ENCODE data around the gene OPN1LW. TPM values are rescaled to one million over a fixed set of nuclear protein-coding genes. Genes with fewer than 3 reads are reported as not detected.

The OPN1LW gene
- total and polyA plus RNA-seq, 2 of the 8 experiments (the other 6 are each of a cell fraction or from before 2014, with no cell fraction given), result not detected

DNA sequence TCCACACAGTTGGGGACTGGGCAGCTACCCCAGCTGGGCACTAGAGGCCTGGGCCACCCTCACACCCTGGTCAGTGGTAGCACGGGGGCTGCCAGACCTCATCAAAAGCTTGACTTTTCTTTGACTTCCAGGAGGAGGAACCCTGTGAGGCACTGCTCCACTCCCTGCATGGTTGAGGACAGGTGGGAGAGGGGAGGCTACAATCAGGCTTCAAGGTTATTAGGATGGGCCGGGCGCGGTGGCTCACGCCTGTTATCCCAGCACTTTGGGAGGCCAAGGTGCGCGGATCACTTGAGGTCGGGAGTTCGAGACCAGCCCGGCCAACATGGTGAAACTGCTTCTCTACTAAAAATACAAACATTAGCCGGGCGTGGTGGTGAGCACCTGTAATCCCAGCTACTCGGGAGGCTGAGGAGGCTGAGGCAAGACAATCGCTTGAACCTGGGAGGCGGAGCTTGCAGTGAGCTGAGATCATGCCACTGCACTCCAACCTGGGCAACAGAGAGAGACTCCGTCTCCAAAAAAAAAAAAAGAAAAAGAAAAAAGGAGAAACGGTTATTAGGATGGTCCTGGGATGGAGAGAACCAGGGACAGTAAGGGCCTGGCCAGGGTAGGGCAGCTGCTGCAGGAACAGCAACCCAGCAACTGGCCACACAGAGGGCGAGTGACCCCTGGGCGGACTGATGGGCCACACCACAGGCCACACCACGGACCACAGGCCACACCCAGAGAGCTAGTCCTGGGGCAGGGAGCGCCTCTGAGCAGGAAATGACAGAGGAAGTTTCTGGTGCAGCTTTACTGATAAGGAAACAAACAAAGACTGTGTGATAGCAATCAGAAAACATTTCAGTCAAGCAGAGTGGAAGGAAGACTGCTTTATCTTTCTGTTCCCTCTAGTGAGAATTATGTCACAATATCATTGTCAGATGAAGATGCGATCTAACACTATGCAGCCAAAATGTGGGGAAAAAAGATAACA, 20.5 kb upstream of the OPN1LW start:
- no peak overlapping the region for H4K91ac ChIP-seq (replicated peaks; ENCODE audit: insufficient read length, low read length)
- H2AFZ ChIP-seq (ENCODE audit: low read length), result no peak overlapping the region
- no peak overlapping the region for H3K56ac ChIP-seq (replicated peaks; ENCODE audit: insufficient read length, low read depth, low read length)
- WGBS, 2 experiments (ENCODE audit: extremely low coverage in 1 of 2, insufficient coverage in 1 of 2, insufficient read length in 1 of 2, insufficient replicate concordance in 2 of 2, low coverage in 1 of 2, low lambda C conversion rate in 2 of 2, missing lambda C conversion rate in 1 of 2), result 91% methylated on average over 11 of the region's 22 CpGs; no CpG with 5 or more reads in 1 of the 2 experiments
- no peak overlapping the region for H2BK15ac ChIP-seq (ENCODE audit: low read length)
- FAIRE-seq (no peak), DNase-seq (ENCODE audit: low read depth in 1 of 2, low spot score in 2 of 2) (no peak)
- H3K4me2 ChIP-seq (ENCODE audit: insufficient read depth in 1 of 2, low read depth in 2 of 2, low read length in 2 of 2), result no peak overlapping the region
- POLR2A ChIA-PET (ENCODE audit: partially characterized antibody), result no interaction called here
- H4K8ac ChIP-seq (ENCODE audit: extremely low read depth, insufficient read depth, low read length), result no peak overlapping the region
- CTCF ChIA-PET (ENCODE audit: partially characterized antibody), result interaction anchor here (0.8 kb wide), 1 partner anchor 110 kb away, joined by 3 read pairs; no protein-coding TSS in a partner anchor
- H4K20me1 ChIP-seq (replicated peaks in 1 of 2; ENCODE audit: control insufficient read depth in 1 of 2, insufficient read depth in 2 of 2, low read length in 2 of 2), result no peaks in the 10 kb centered on the region
- no peak overlapping the region for H3K27ac ChIP-seq (ENCODE audit: low read depth, low read length)
- H3K79me2 ChIP-seq (ENCODE audit: control insufficient read depth in 1 of 2, insufficient read depth in 2 of 2, low read length in 2 of 2), result no peaks in the 10 kb centered on the region
- no peak overlapping the region for H3K4me3 ChIP-seq (ENCODE audit: extremely low read depth in 1 of 4, insufficient read depth in 2 of 4, low read depth in 3 of 4, low read length in 4 of 4)
- H2BK12ac ChIP-seq (ENCODE audit: low read depth, low read length), result no peak overlapping the region
- no peak overlapping the region for H4K5ac ChIP-seq (ENCODE audit: insufficient read length, low read depth, low read length)
- no peaks in the 10 kb centered on the region for H3K27me3 ChIP-seq (replicated peaks in 1 of 4; ENCODE audit: control insufficient read depth in 3 of 4, extremely low read depth in 1 of 4, insufficient read depth in 3 of 4, low read length in 3 of 4)
- H2BK20ac ChIP-seq (ENCODE audit: low read length), result no peak overlapping the region
- no peak overlapping the region for H3K9ac ChIP-seq (replicated peaks in 1 of 4; ENCODE audit: extremely low read depth in 1 of 4, low read depth in 3 of 4, low read length in 3 of 4)
- H3K9me3 ChIP-seq (ENCODE audit: insufficient read depth in 2 of 2, low read depth in 1 of 2, low read length in 1 of 2), result peaks cover 0 to 5% of the 10 kb centered on the region in 2 experiments; a peak in 1 of 4 replicates
- H3K23ac ChIP-seq (ENCODE audit: insufficient read length), result no peak overlapping the region
- H2BK120ac ChIP-seq (replicated peaks; ENCODE audit: low read depth, low read length), result no peak overlapping the region
- no peaks in the 10 kb centered on the region for H3K23me2 ChIP-seq (ENCODE audit: low read depth, low read length)
- no peaks in the 10 kb centered on the region for H3K79me1 ChIP-seq (ENCODE audit: low read depth, low read length)
- H2AK5ac ChIP-seq (ENCODE audit: low read depth, low read length), result no peak overlapping the region
- H3K4ac ChIP-seq (replicated peaks; ENCODE audit: insufficient read length, low read depth, low read length), result no peak overlapping the region
- H3K18ac ChIP-seq (ENCODE audit: extremely low read depth, low read length), result no peak overlapping the region
- no peak overlapping the region for H2BK5ac ChIP-seq (ENCODE audit: low read depth, low read length)
- no peaks in the 10 kb centered on the region for H3K4me1 ChIP-seq (replicated peaks in 1 of 4; ENCODE audit: control insufficient read depth in 3 of 4, insufficient read depth in 4 of 4, low read length in 3 of 4)
- no peak overlapping the region for H3K14ac ChIP-seq (ENCODE audit: insufficient read length)
- H3K36me3 ChIP-seq (ENCODE audit: control insufficient read depth in 2 of 4, insufficient read depth in 4 of 4, low read length in 3 of 4), result no peaks in the 10 kb centered on the region
- TF ChIP-seq JUND (IDR thresholded peaks at IDR 0.05; ENCODE audit: low read length), result no peak
- no peak for TF ChIP-seq RAD21 (IDR thresholded peaks at IDR 0.05 in 1 of 2, conservative IDR thresholded peaks at IDR 0.05 in 1 of 2; ENCODE audit: low read depth in 2 of 2, low read length in 2 of 2)
- no peak for TF ChIP-seq GTF2F1 (IDR thresholded peaks at IDR 0.05; ENCODE audit: borderline replicate concordance, low read depth, low read length)
- TF ChIP-seq CEBPB (IDR thresholded peaks at IDR 0.05; ENCODE audit: low read depth, low read length), result no peak
- no peak for TF ChIP-seq BRCA1 (IDR thresholded peaks at IDR 0.05; ENCODE audit: low read depth, low read length)
- no peak for TF ChIP-seq PHF8 (conservative IDR thresholded peaks at IDR 0.05; ENCODE audit: low read depth, low read length)
- TF ChIP-seq, protein P1, sequence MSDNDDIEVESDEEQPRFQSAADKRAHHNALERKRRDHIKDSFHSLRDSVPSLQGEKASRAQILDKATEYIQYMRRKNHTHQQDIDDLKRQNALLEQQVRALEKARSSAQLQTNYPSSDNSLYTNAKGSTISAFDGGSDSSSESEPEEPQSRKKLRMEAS (IDR thresholded peaks at IDR 0.05), result no peak
- TF ChIP-seq CHD2 (IDR thresholded peaks at IDR 0.05; ENCODE audit: low read length), result no peak
- no peak for TF ChIP-seq HDAC6 (IDR thresholded peaks at IDR 0.05; ENCODE audit: low read depth, low read length)
- TF ChIP-seq NRF1 (IDR thresholded peaks at IDR 0.05; ENCODE audit: low read depth, low read length), result no peak
- TF ChIP-seq HDAC2 (IDR thresholded peaks at IDR 0.05; ENCODE audit: borderline replicate concordance in 1 of 2, low read depth in 2 of 2, low read length in 2 of 2), result no peak

Measured in H1 (cell line).